Peyer's patch (tissue), 4 donors: ENCODE results near the gene OR5M10. TPM values are rescaled to one million over a fixed set of nuclear protein-coding genes. Genes with fewer than 3 reads are reported as not detected.
"Not testable (repeated sequence)": the region's sequence is repeated elsewhere in the genome, so short reads cannot be mapped to it uniquely, and the experiment has no call there.

Source experiments
- DNase-seq, 3 donors: peaks; one replicate each; pipeline ENCODE4 v3.0.0-alpha.2; 2017 to 2019
- H3K27ac ChIP-seq, 4 donors: fragments of 200-600 bp; sonication (generic); one replicate each; pipeline ENCODE4 v1.5.1; 2016 to 2019
- H3K27me3 ChIP-seq, 2 donors: fragments of 200-600 bp; sonication (generic); one replicate each; pipeline ENCODE4 v1.5.1; 2019
- H3K36me3 ChIP-seq, 3 donors: fragments of 200-600 bp; sonication (generic); one replicate each; pipeline ENCODE4 v1.5.1; 2016 to 2019
- H3K4me1 ChIP-seq, 4 donors: fragments of 200-600 bp; sonication (generic); one replicate each; pipeline ENCODE4 v1.5.1; 2016 to 2019
- H3K4me3 ChIP-seq, 4 donors: fragments of 200-600 bp; sonication (generic); 1 replicate in 3 of 4; 2 replicates in 1 of 4; pipeline ENCODE4 v1.5.1; 2016 to 2019; ENCODE audit warnings: mild to moderate bottlenecking in 1 of 4
- H3K9me3 ChIP-seq, 4 donors: fragments of 200-600 bp; sonication (generic); one replicate each; pipeline ENCODE4 v1.5.1; 2016 to 2019; ENCODE audit warnings: mild to moderate bottlenecking in 1 of 4
- POLR2A ChIP-seq, 2 donors: fragments of 450-650 bp; IDR thresholded peaks; one replicate each; pipeline ENCODE4 v1.5.1; 2017; ENCODE audit warnings: antibody characterized with exemption in 2 of 2, mild to moderate bottlenecking in 2 of 2, moderate library complexity in 2 of 2
- total RNA-seq, 4 donors: library from RNA; depleted of rRNA; stranded (reverse); fragments of >200 nt; gene quantifications; one replicate each; pipeline ENCODE4 v1.1.0, GENCODE V29; 2016
- TF ChIP-seq, protein P1 (sequence below), 6 experiments: fragments of 450-650 bp in 4 of 6; fragments of 200-600 bp in 2 of 6; sonication (generic) in 1 of 6; IDR thresholded peaks; one replicate each; pipeline ENCODE4 v1.5.1; 2017 to 2019; ENCODE audit warnings: antibody characterized with exemption in 6 of 6, mild to moderate bottlenecking in 3 of 6, moderate library complexity in 1 of 6

Gene OR5M10
- not detected for total RNA-seq

GRCh38 chr11:56577621-56578020 is at the start of gene OR5M10:
Gene OR5M10 (minus strand): TSS chr11:56577721. CDS start chr11:56577721, 0 bp downstream.
- H3K27me3 ChIP-seq = no peaks in the 10 kb centered on the region
- no peak for DNase-seq
- H3K9me3 ChIP-seq = no peaks in the 10 kb centered on the region
- no peak within 1 kb of the TSS for H3K27ac ChIP-seq
- TF ChIP-seq, protein P1, sequence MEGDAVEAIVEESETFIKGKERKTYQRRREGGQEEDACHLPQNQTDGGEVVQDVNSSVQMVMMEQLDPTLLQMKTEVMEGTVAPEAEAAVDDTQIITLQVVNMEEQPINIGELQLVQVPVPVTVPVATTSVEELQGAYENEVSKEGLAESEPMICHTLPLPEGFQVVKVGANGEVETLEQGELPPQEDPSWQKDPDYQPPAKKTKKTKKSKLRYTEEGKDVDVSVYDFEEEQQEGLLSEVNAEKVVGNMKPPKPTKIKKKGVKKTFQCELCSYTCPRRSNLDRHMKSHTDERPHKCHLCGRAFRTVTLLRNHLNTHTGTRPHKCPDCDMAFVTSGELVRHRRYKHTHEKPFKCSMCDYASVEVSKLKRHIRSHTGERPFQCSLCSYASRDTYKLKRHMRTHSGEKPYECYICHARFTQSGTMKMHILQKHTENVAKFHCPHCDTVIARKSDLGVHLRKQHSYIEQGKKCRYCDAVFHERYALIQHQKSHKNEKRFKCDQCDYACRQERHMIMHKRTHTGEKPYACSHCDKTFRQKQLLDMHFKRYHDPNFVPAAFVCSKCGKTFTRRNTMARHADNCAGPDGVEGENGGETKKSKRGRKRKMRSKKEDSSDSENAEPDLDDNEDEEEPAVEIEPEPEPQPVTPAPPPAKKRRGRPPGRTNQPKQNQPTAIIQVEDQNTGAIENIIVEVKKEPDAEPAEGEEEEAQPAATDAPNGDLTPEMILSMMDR (IDR thresholded peaks at IDR 0.05) = no peak
- TF ChIP-seq POLR2A (IDR thresholded peaks at IDR 0.05) = no peak
- H3K4me1 ChIP-seq = no peaks in the 10 kb centered on the region
- no peaks in the 10 kb centered on the region for H3K36me3 ChIP-seq
- H3K4me3 ChIP-seq = no peak within 1 kb of the TSS

DNA sequence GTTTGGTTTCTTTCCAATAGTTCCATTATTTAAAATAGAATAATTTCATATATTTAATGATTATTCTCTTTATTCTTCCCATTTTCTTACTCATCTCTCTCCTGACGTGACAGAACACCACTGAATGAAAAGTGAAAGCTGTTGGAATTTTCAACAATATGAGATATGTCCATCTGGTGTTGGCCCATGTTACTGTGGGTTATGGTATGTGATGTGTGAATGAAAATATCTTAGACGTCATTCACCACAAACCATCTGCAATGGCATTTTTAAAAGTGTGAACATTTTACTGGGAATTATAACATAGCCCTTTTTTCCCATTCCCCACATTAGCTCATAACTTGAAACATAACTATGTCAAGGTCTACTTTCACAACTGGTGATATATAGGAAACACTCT is 48.4 kb upstream of the OR5M10 start:
- Histone ChIP-seq H3K27ac (no peak overlapping the region), H3K36me3 (no peaks in the 10 kb centered on the region), H3K27me3 (no peaks in the 10 kb centered on the region), H3K4me3 (no peak overlapping the region), H3K9me3 (no peaks in the 10 kb centered on the region), H3K4me1 (no peaks in the 10 kb centered on the region)
- TF ChIP-seq, protein P1 (IDR thresholded peaks at IDR 0.05) = no peak
- no peak for TF ChIP-seq POLR2A (IDR thresholded peaks at IDR 0.05)
- no peak for DNase-seq

GRCh38 chr11:56624661-56625110 is 47.2 kb upstream of the OR5M10 start:
- Histone ChIP-seq H3K4me1 (no peaks in the 10 kb centered on the region), H3K27ac (no peak overlapping the region), H3K27me3 (no peaks in the 10 kb centered on the region), H3K9me3 (no peaks in the 10 kb centered on the region), H3K4me3 (no peak overlapping the region), H3K36me3 (no peaks in the 10 kb centered on the region)
- TF ChIP-seq, protein P1 (IDR thresholded peaks at IDR 0.05) = peak in 4 of 6 experiments; percentile 27 to 68 (median 54)
- TF ChIP-seq POLR2A (IDR thresholded peaks at IDR 0.05) = no peak
- no peak for DNase-seq

DNA sequence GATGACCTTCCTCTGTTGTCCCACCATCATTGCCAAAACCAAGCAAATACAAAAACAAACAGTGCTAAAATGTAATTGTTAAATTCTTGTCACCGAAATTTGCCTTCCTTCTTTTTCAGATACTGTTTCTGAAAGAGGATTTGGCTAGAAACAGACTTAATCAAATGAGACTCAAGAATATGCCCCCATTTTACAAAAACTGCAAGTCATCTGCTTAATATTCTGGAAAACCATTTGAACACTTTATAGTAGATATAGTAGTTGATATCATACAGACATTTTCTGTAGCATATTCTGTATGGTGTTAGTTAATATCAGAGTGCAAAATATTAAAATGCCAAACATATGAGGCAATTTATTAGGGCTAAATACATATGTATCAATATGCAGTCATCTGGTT is 33.7 kb upstream of the OR5M10 start:
- TF ChIP-seq, protein P1 (IDR thresholded peaks at IDR 0.05) = no peak
- no peak for TF ChIP-seq POLR2A (IDR thresholded peaks at IDR 0.05)
- Histone ChIP-seq H3K9me3 (no peaks in the 10 kb centered on the region), H3K4me1 (no peaks in the 10 kb centered on the region), H3K36me3 (no peaks in the 10 kb centered on the region), H3K27ac (no peak overlapping the region), H3K4me3 (no peak overlapping the region), H3K27me3 (no peaks in the 10 kb centered on the region)
- DNase-seq = no peak

- not testable (repeated sequence) for H3K9me3 ChIP-seq, H3K4me1 ChIP-seq, H3K27ac ChIP-seq, DNase-seq, H3K27me3 ChIP-seq, H3K4me3 ChIP-seq, H3K36me3 ChIP-seq
These were observed 14.7 kb upstream of the OR5M10 start for GRCh38 chr11:56592088-56592717.

DNA sequence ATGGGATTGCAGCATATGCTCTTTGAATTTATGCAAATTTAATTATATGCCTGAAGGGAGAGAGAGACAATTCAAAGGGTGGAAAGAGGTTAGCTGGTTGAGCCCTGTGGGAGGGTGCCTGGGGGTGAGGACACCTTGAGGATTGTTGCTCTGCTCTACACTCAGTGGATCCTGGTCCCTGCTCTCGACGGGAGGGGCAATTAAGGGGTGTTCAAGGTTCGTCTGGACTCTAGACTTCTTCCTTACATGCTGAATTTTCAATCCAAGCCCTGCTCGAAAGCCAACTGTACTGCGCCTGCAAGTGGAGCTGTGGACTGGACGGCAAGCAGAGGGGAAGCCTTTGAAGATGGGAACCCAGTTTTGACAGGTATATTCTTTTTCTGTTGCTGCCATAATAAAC is 18.9 kb downstream of the OR5M10 start:
- no peak overlapping the region for H3K27ac ChIP-seq
- TF ChIP-seq, protein P1 (IDR thresholded peaks at IDR 0.05) = no peak
- no peak for TF ChIP-seq POLR2A (IDR thresholded peaks at IDR 0.05)
- no peaks in the 10 kb centered on the region for H3K36me3 ChIP-seq
- H3K27me3 ChIP-seq = no peaks in the 10 kb centered on the region
- DNase-seq = peak in 2 of 3 donors; percentile 58 to 69
- no peaks in the 10 kb centered on the region for H3K4me1 ChIP-seq
- no peak overlapping the region for H3K4me3 ChIP-seq
- H3K9me3 ChIP-seq = no peaks in the 10 kb centered on the region

- H3K4me1 ChIP-seq, H3K27me3 ChIP-seq, H3K27ac ChIP-seq, H3K9me3 ChIP-seq, H3K36me3 ChIP-seq: not testable (repeated sequence)
- peak overlapping the region in 1 of 4 donors; percentile 21 for H3K4me3 ChIP-seq
- DNase-seq = peak in 1 of 3 donors; percentile 74
These were observed 22.8 kb downstream of the OR5M10 start for GRCh38 chr11:56554691-56555090.
